Right lobe of liver (tissue), 4 donors: Measurements from ENCODE around the gene LRRC18.

Experiments used
- CTCF ChIP-seq, 4 donors: fragments of 200-600 bp in 3 of 4; fragments of 450-650 bp in 1 of 4; IDR thresholded peaks; one replicate each; pipeline versions ENCODE4 v1.5.1 to v1.8.0; 2016 to 2022; ENCODE audit warnings: antibody characterized with exemption in 4 of 4, mild to moderate bottlenecking in 2 of 4
- POLR2A ChIP-seq: fragments of 450-650 bp; IDR thresholded peaks from one replicate; pipeline ENCODE4 v1.6.1; 2017; ENCODE audit warnings: antibody characterized with exemption, mild to moderate bottlenecking
- donor health status: DM: no; HTN: no; CAD: no.
- donor health status: DM: no; HTN: no; CAD: no.
- donor health status: DM: no; HTN: yes; CAD: no.

- no peak for TF ChIP-seq CTCF (IDR thresholded peaks at IDR 0.05)
- no peak for TF ChIP-seq POLR2A
Observed at GRCh38 chr10:48880016-48880705, 59.5 kb downstream of the LRRC18 start.
